GM12878 (cell line): ENCODE data around the gene GGNBP2. TPM values are rescaled to one million over a fixed set of nuclear protein-coding genes. Genes with fewer than 3 reads are reported as not detected.

Experiments used
- ATAC-seq: fragments of 200-7000 bp; cut with Tn5 transposase; 3 replicates; pipeline ENCODE4 v1.9.1; 2020; ENCODE audit warnings: mild to moderate bottlenecking, moderate library complexity
- BruUV-seq: library from RNA; stranded (reverse); fragments of 400-500 nt; replicated peaks from 2 replicates; lab custom pipeline; 2021; lab: Mats Ljungman, UMichigan
- CTCF ChIA-PET: fragments of 300-600 bp; sonication (Branson Sonifier 250); formaldehyde crosslinking; extraction: SDS; loops from one replicate; lab custom pipeline; 2021; ENCODE audit warnings: inconsistent platforms; lab: Yijun Ruan, JAX
- POLR2A ChIA-PET: fragments of 350-600 bp; formaldehyde crosslinking; extraction: SDS; loops from one replicate; lab custom pipeline; 2021; ENCODE audit warnings: inconsistent platforms; lab: Charles Lee
- RAD21 ChIA-PET: fragments of 300-600 bp; sonication (Branson Sonifier 250); formaldehyde crosslinking; loops from one replicate; lab custom pipeline; 2023; ENCODE audit warnings: antibody characterized with exemption; ENCODE audit not compliant: unreplicated experiment; lab: Charles Lee
- SMC1A ChIA-PET: fragments of 300-600 bp; sonication (Branson Sonifier 250); formaldehyde crosslinking; loops from one replicate; lab custom pipeline; 2023; ENCODE audit not compliant: unreplicated experiment, uncharacterized antibody; lab: Charles Lee
- DNase-seq: peaks from one replicate; pipeline ENCODE4 v3.0.0-alpha.2; 2011; ENCODE audit warnings: low read depth, low spot score
- FAIRE-seq: peaks from 3 replicates; lab custom pipeline; 2011; peaks lifted over from hg19 to GRCh38; lab: Jason Lieb, UNC
- H2AFZ ChIP-seq: 2 replicates; pipeline ENCODE4 v1.6.0; 2011; ENCODE audit warnings: low read depth, low read length, control low read depth; ENCODE audit not compliant: control insufficient read depth
- H3K27ac ChIP-seq: 2 replicates; pipeline ENCODE4 v1.5.1; 2011; ENCODE audit warnings: control low read depth; ENCODE audit not compliant: control insufficient read depth, insufficient read depth
- H3K27me3 ChIP-seq, 2 experiments: replicated peaks in 1 of 2; 2 replicates each; pipeline versions ENCODE4 v1.6.0 to v1.6.1; 2011; ENCODE audit warnings: low read length in 1 of 2; ENCODE audit not compliant: control insufficient read depth in 2 of 2, insufficient read depth in 2 of 2
- H3K36me3 ChIP-seq, 2 experiments: 2 replicates each; pipeline ENCODE4 v1.5.1; 2011; ENCODE audit warnings: low read length in 1 of 2; ENCODE audit not compliant: control insufficient read depth in 2 of 2, insufficient read depth in 2 of 2
- H3K4me1 ChIP-seq: 2 replicates; pipeline ENCODE4 v1.6.1; 2011; ENCODE audit warnings: mild to moderate bottlenecking, low read length, moderate library complexity, mixed read lengths; ENCODE audit not compliant: control insufficient read depth, insufficient read depth
- H3K4me2 ChIP-seq: 2 replicates; pipeline ENCODE4 v1.6.0; 2011; ENCODE audit warnings: control low read depth; ENCODE audit not compliant: control insufficient read depth, insufficient read depth
- H3K4me3 ChIP-seq: fragments of 200-600 bp; sonication (generic); 2 replicates; pipeline ENCODE4 v1.5.1; 2016
- H3K79me2 ChIP-seq: 2 replicates; pipeline ENCODE4 v1.6.0; 2011; ENCODE audit warnings: low read length; ENCODE audit not compliant: control insufficient read depth, insufficient read depth
- H3K9ac ChIP-seq: 2 replicates; pipeline ENCODE4 v1.8.0; 2011; ENCODE audit warnings: low read length, control low read depth, mixed read lengths; ENCODE audit not compliant: control insufficient read depth, insufficient read depth
- H3K9me3 ChIP-seq: replicated peaks from 3 replicates; pipeline ENCODE4 v1.5.1; 2011; ENCODE audit warnings: mild to moderate bottlenecking, low read length; ENCODE audit not compliant: control insufficient read depth, insufficient read depth
- H4K20me1 ChIP-seq: 2 replicates; pipeline ENCODE4 v1.6.0; 2011; ENCODE audit not compliant: control insufficient read depth, insufficient read depth
- ATF3 ChIP-seq: IDR thresholded peaks from 2 replicates; pipeline ENCODE4 v1.6.1; 2011; ENCODE audit warnings: low read depth, mild to moderate bottlenecking, low read length, moderate library complexity, borderline replicate concordance; ENCODE audit errors: extremely low read depth
- CBX3 ChIP-seq: fragments of 200-600 bp; sonication (generic); IDR thresholded peaks from 2 replicates; pipeline ENCODE4 v1.6.1; 2016; ENCODE audit warnings: low read depth, borderline replicate concordance
- CUX1 ChIP-seq: IDR thresholded peaks from 2 replicates; pipeline ENCODE4 v1.6.1; 2012; ENCODE audit warnings: improper control_type of control experiment, low read depth, low read length; ENCODE audit not compliant: insufficient replicate concordance
- GATAD2B ChIP-seq: fragments of 450-650 bp; conservative IDR thresholded peaks from 2 replicates; pipeline ENCODE4 v1.6.1; 2017; ENCODE audit warnings: low read depth, mild to moderate bottlenecking, moderate library complexity
- LARP7 ChIP-seq: fragments of 450-650 bp; IDR thresholded peaks from 2 replicates; pipeline ENCODE4 v1.6.1; 2017; ENCODE audit warnings: mild to moderate bottlenecking
- STAT1 ChIP-seq: fragments of 450-650 bp; conservative IDR thresholded peaks from 2 replicates; pipeline ENCODE4 v1.6.1; 2014; ENCODE audit warnings: antibody characterized with exemption, mild to moderate bottlenecking
- YY1 ChIP-seq: IDR thresholded peaks from 2 replicates; pipeline ENCODE4 v1.6.1; 2011; ENCODE audit warnings: low read depth, mild to moderate bottlenecking, low read length
- WGBS: methylation state at CpG from one replicate; pipeline ENCODE4 v1.1.6; 2016; ENCODE audit warnings: low lambda C conversion rate; ENCODE audit not compliant: insufficient replicate concordance, insufficient coverage; ENCODE audit errors: missing lambda C conversion rate; 5-methylcytosine and 5-hydroxymethylcytosine counted together
- in situ Hi-C: fragments of 300-500 bp; cut with MboI; formaldehyde crosslinking; loops from 9 replicates; pipeline ENCODE4 v1.14.3; 2018; ENCODE audit warnings: mixed read lengths
- intact Hi-C: fragments of 100-400 bp; cut with micrococcal nuclease; formaldehyde crosslinking; loops from one replicate; pipeline ENCODE4 v1.14.2; 2022; ENCODE audit not compliant: unreplicated experiment
- polyA plus RNA-seq, 11 experiments: library from polyadenylated mRNA; depleted of rRNA in 4 of 11; unstranded in 6 of 11; stranded (reverse) in 5 of 11; fragments of >200 nt; fragmentation: Nextera tagmentation in 4 of 11; fragmentation: Illumina TruSeq in 1 of 11; extraction: Ambion mirVana in 4 of 11; extraction: Trizol in 1 of 11; gene quantifications; 1 replicate in 1 of 11; 2 replicates in 10 of 11; pipeline versions ENCODE4 v1.2.1 to v1.2.3, GENCODE V29; 2011 to 2016; ENCODE audit warnings: inconsistent platforms in 2 of 11, missing spikeins in 2 of 11, low read depth in 1 of 11
- total RNA-seq, 4 experiments: library from RNA; depleted of rRNA in 3 of 4; stranded (reverse); fragments of >200 nt in 3 of 4; fragmentation: Illumina TruSeq in 1 of 4; extraction: Trizol in 1 of 4; gene quantifications; 2 replicates each; pipeline versions ENCODE4 v1.2.1 to v1.2.3, GENCODE V29; 2013 to 2021

GGNBP2 gene
- total and polyA plus RNA-seq, 10 of the 15 experiments (the other 5 are each of a cell fraction or from before 2014, with no cell fraction given) = 36.3 to 82.0 (median 50.0) TPM

- SMC1A ChIA-PET = interaction anchor here (0.7 to 4.2 kb wide), 4 partner anchors 8 to 64 kb away, joined by 3 to 23 read pairs (median 6); partner anchors contain the start of gene PIGW
- POLR2A ChIA-PET = interaction anchor here (0.5 to 2.9 kb wide), 9 partner anchors 36 to 807 kb away, joined by 3 to 28 read pairs (median 5); partner anchors contain the start of genes AATF, GGNBP2, MYO19 and PIGW
- RAD21 ChIA-PET = interaction anchor here (1.4 to 4.3 kb wide), 5 partner anchors 7 to 773 kb away, joined by 5 to 28 read pairs (median 10); partner anchors contain the start of genes DHRS11, GGNBP2, MYO19 and PIGW
- no peaks in the 10 kb centered on the region for H3K9me3 ChIP-seq
- H3K4me2 ChIP-seq = peak overlapping the region; percentile 100
- no peak for TF ChIP-seq CUX1
- no peak for TF ChIP-seq CBX3
- TF ChIP-seq YY1 = no peak
- TF ChIP-seq STAT1 = no peak
- no peak for TF ChIP-seq LARP7
- no peak for TF ChIP-seq ATF3
- no peak for TF ChIP-seq GATAD2B
- H3K27ac ChIP-seq = no peak overlapping the region; the same call in 1 of the 2 replicates
- intact Hi-C loops = loop anchor here (5.0 kb wide), 1 partner anchor 53 kb away; no protein-coding TSS in a partner anchor
- DNase-seq = no peak
- WGBS = 74% methylated on average over 3 of the region's 3 CpGs
- FAIRE-seq = no peak
- H4K20me1 ChIP-seq = peaks cover 2% of the 10 kb centered on the region; the same call in 1 of the 2 replicates
- peaks cover 13% of the 10 kb centered on the region for H3K4me1 ChIP-seq
- no peaks in the 10 kb centered on the region for H3K27me3 ChIP-seq
- CTCF ChIA-PET = interaction anchor here (0.8 to 4.3 kb wide), 12 partner anchors 8 to 1015 kb away, joined by 3 to 91 read pairs (median 22); partner anchors contain the start of genes DHRS11, DUSP14, GGNBP2 and MYO19
- BruUV-seq = no TSS peak
- in situ Hi-C loops = loop anchor here (10.0 to 25.0 kb wide), 3 partner anchors 462 to 764 kb away; no protein-coding TSS in a partner anchor
- H3K9ac ChIP-seq = peak overlapping the region; percentile 81
- H2AFZ ChIP-seq = peak overlapping the region; percentile 97
- H3K4me3 ChIP-seq = peak overlapping the region; percentile 89; the same call in 1 of the 2 replicates
- H3K36me3 ChIP-seq = peaks cover 0 to 1% of the 10 kb centered on the region in 2 experiments; a peak in 1 of 4 replicates
- ATAC-seq = no peak
- peaks cover 30% of the 10 kb centered on the region for H3K79me2 ChIP-seq
Measured at GRCh38 chr17:36600465-36600864, 55.7 kb downstream of the GGNBP2 start.
